ENCODE measurements around the gene FRMD4A. TPM values are rescaled to one million over a fixed set of nuclear protein-coding genes. Genes with fewer than 3 reads are reported as not detected.

FRMD4A gene
- total RNA-seq, 6 donors from 2014 or later = 22.3 to 114 (median 52.3) TPM

- H3K9me3 ChIP-seq = no peaks in the 10 kb centered on the region
- no peaks in the 10 kb centered on the region for H3K27me3 ChIP-seq
- H3K36me3 ChIP-seq = no peaks in the 10 kb centered on the region
- peaks cover 5 to 21% (median 17%) of the 10 kb centered on the region in 4 donors for H3K4me1 ChIP-seq
- 51 to 68% methylated on average over 2 of the region's 2 CpGs for WGBS, 2 donors
- TF ChIP-seq POLR2AphosphoS5 (IDR thresholded peaks at IDR 0.05) = no peak
- no peak for TF ChIP-seq CTCF (IDR thresholded peaks at IDR 0.05)
- no peak for TF ChIP-seq EP300 (IDR thresholded peaks at IDR 0.05)
- no peak for TF ChIP-seq POLR2A (IDR thresholded peaks at IDR 0.05)
- H3K27ac ChIP-seq = no peak overlapping the region
- ATAC-seq (ENCODE audit: low FRiP score in 2 of 2) (no peak), DNase-seq (no peak)
- H3K4me3 ChIP-seq = no peak overlapping the region
These were observed 264.6 kb downstream of the FRMD4A start for GRCh38 chr10:14066106-14066505.

GRCh38 chr10:14063531-14064285, 267.0 kb downstream of the FRMD4A start:
- Histone ChIP-seq H3K27ac (peak overlapping the region; percentile 64 to 79 (median 68)), H3K36me3 (no peaks in the 10 kb centered on the region), H3K4me1 (peaks cover 5 to 21% (median 17%) of the 10 kb centered on the region in 4 donors), H3K27me3 (no peaks in the 10 kb centered on the region), H3K4me3 (no peak overlapping the region), H3K9me3 (no peaks in the 10 kb centered on the region)
- peak in 3 of 4 donors; percentile 54 to 96 (median 73) for TF ChIP-seq EP300 (IDR thresholded peaks at IDR 0.05)
- TF ChIP-seq CTCF (IDR thresholded peaks at IDR 0.05) = no peak
- TF ChIP-seq POLR2AphosphoS5 (IDR thresholded peaks at IDR 0.05) = peak; percentile 72 to 84
- WGBS, 2 donors = 58 to 68% methylated on average over 8 of the region's 8 CpGs
- DNase-seq (peak in 1 of 2 donors; percentile 79), ATAC-seq (ENCODE audit: low FRiP score in 2 of 2) (peak; percentile 88 to 94)

GRCh38 chr10:14062528-14063260, 268.0 kb downstream of the FRMD4A start:
- ATAC-seq (ENCODE audit: low FRiP score in 2 of 2) (peak in 1 of 2 donors; percentile 43), DNase-seq (peak in 1 of 2 donors; percentile 48)
- H3K4me3 ChIP-seq = no peak overlapping the region
- peak in 1 of 4 donors; percentile 44 for TF ChIP-seq EP300 (IDR thresholded peaks at IDR 0.05)
- TF ChIP-seq POLR2A (IDR thresholded peaks at IDR 0.05) = no peak
- peak; percentile 8 to 20 for TF ChIP-seq POLR2AphosphoS5 (IDR thresholded peaks at IDR 0.05)
- 48 to 65% methylated on average over 11 of the region's 11 CpGs for WGBS, 2 donors
- no peaks in the 10 kb centered on the region for H3K9me3 ChIP-seq
- peak overlapping the region; percentile 55 to 79 (median 68) for H3K27ac ChIP-seq
- no peaks in the 10 kb centered on the region for H3K27me3 ChIP-seq
- peaks cover 5 to 21% (median 17%) of the 10 kb centered on the region in 4 donors for H3K4me1 ChIP-seq
- no peaks in the 10 kb centered on the region for H3K36me3 ChIP-seq

- Histone ChIP-seq H3K9me3 (no peaks in the 10 kb centered on the region), H3K4me3 (no peak overlapping the region), H3K36me3 (no peaks in the 10 kb centered on the region), H3K27ac (no peak overlapping the region), H3K27me3 (no peaks in the 10 kb centered on the region), H3K4me1 (peaks cover 5 to 31% (median 22%) of the 10 kb centered on the region in 4 donors)
- TF ChIP-seq POLR2AphosphoS5 (IDR thresholded peaks at IDR 0.05) = peak in 1 of 2 donors; percentile 54
- no peak for TF ChIP-seq POLR2A (IDR thresholded peaks at IDR 0.05)
- no peak for TF ChIP-seq CTCF (IDR thresholded peaks at IDR 0.05)
- peak in 2 of 4 donors; percentile 31 to 78 for TF ChIP-seq EP300 (IDR thresholded peaks at IDR 0.05)
- DNase-seq (peak in 1 of 2 donors; percentile 82), ATAC-seq (ENCODE audit: low FRiP score in 2 of 2) (peak in 1 of 2 donors; percentile 5)
- WGBS, 2 donors = 70 to 78% methylated on average over 2 of the region's 2 CpGs
These were observed 270.2 kb downstream of the FRMD4A start for GRCh38 chr10:14060320-14061070.

All from upper lobe of left lung (tissue), 6 donors.